GM10248 (cell line): ENCODE measurements around the gene RNF144B.

Experiments
- CTCF ChIA-PET: fragments of 300-600 bp; sonication (Branson Sonifier 250); formaldehyde crosslinking; extraction: SDS; loops from one replicate; lab custom pipeline; 2021; ENCODE audit warnings: antibody characterized with exemption; lab: Yijun Ruan, JAX
- POLR2A ChIA-PET: fragments of 350-650 bp; sonication (Branson Sonifier 250); formaldehyde crosslinking; extraction: SDS; loops from one replicate; lab custom pipeline; 2020; ENCODE audit warnings: antibody characterized with exemption; lab: Yijun Ruan, JAX
- DNase-seq: peaks from one replicate; pipeline ENCODE4 v3.0.0; 2012; ENCODE audit errors: extremely low spot score
- TF ChIP-seq, protein P1 (sequence below): IDR thresholded peaks from 2 replicates; pipeline ENCODE4 v1.5.1; 2012; ENCODE audit warnings: mild to moderate bottlenecking, low read depth; ENCODE audit errors: extremely low read depth, missing control alignments, control extremely low read depth

RNF144B gene

DNA sequence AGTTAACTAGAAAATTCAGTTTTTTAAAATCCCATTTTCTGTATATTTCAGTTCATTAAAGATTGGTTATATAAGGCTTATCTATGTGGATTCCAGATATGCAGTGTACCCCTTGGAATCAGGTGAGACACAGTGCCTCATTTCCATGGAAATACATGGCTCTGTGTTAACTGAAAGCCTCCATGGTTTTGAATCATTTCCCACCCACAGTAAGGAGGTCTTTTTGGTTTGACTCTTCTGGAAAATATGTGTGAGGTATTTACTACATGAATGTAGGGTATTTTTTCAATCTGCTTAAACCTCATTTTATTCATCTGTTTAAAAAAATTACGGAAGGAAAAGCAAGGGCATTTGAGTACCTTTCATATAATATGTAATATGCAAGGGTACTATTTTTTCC lies 25.5 kb downstream of the RNF144B start:
- TF ChIP-seq, protein P1, sequence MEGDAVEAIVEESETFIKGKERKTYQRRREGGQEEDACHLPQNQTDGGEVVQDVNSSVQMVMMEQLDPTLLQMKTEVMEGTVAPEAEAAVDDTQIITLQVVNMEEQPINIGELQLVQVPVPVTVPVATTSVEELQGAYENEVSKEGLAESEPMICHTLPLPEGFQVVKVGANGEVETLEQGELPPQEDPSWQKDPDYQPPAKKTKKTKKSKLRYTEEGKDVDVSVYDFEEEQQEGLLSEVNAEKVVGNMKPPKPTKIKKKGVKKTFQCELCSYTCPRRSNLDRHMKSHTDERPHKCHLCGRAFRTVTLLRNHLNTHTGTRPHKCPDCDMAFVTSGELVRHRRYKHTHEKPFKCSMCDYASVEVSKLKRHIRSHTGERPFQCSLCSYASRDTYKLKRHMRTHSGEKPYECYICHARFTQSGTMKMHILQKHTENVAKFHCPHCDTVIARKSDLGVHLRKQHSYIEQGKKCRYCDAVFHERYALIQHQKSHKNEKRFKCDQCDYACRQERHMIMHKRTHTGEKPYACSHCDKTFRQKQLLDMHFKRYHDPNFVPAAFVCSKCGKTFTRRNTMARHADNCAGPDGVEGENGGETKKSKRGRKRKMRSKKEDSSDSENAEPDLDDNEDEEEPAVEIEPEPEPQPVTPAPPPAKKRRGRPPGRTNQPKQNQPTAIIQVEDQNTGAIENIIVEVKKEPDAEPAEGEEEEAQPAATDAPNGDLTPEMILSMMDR: no peak
- ChIA-PET CTCF (no interaction called here), POLR2A (no interaction called here)
- no peak for DNase-seq

DNA sequence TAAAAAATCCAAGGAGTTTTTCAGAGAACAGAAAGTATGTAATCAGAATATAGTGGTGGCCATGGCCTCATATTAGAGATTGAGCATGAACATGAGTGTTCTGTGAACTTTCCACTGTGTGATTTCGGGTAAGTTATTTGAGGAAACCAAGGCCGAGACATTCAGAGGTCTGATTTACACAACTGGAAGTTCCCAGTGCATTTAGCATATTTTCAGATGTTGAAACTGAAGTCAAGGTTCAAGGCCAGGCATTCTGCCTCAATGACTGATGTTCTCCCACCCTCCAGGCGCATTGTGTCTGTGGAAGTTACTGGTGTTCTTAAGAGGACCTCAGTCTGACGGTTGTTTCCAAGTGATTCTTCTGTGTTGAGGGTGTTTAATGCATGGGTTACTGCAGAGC lies 26.2 kb downstream of the RNF144B start:
- ChIA-PET POLR2A (no interaction called here), CTCF (no interaction called here)
- TF ChIP-seq, protein P1: no peak
- no peak for DNase-seq

DNA sequence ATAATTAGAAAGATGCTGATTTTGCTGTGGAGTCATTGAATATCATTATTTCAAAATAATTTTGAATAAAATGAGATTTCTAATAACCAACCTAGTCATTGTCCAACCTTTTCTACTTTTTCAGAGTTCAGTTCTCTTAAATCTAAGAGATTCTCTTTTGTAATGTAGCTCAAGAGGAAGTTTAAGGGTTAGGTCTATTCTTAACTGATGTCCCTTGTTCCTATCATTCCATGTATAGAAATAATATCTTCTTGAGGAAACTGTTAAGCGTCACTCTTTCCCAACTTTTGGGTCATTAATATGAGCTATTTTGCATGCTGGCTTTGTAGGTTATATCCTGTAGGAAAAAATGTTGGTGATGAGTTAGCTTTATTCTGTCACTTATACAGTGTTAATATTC lies 27.0 kb downstream of the RNF144B start:
- TF ChIP-seq, protein P1: no peak
- ChIA-PET CTCF (no interaction called here), POLR2A (no interaction called here)
- DNase-seq: no peak

DNA sequence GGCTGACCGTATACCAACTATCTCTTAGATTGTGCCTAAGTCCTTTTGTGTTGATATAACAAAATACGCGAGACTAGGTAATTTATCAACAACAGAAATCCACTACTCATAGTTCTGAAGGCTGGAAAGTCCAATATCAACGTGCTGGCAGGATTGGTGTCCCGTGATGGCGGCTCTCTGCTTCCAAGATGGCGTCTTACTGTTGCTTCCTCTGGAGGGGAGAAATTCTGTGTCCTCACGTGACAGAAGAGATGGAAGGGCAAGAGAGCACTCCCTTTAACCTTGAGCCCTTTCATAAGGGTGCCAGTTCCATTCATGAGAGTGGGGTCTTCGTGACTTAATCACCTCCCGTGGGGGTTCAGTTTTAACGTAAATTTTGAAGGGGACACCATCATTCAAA lies 28.1 kb downstream of the RNF144B start:
- POLR2A ChIA-PET: no interaction called here
- DNase-seq: no peak
- TF ChIP-seq, protein P1: no peak
- CTCF ChIA-PET: no interaction called here

DNA sequence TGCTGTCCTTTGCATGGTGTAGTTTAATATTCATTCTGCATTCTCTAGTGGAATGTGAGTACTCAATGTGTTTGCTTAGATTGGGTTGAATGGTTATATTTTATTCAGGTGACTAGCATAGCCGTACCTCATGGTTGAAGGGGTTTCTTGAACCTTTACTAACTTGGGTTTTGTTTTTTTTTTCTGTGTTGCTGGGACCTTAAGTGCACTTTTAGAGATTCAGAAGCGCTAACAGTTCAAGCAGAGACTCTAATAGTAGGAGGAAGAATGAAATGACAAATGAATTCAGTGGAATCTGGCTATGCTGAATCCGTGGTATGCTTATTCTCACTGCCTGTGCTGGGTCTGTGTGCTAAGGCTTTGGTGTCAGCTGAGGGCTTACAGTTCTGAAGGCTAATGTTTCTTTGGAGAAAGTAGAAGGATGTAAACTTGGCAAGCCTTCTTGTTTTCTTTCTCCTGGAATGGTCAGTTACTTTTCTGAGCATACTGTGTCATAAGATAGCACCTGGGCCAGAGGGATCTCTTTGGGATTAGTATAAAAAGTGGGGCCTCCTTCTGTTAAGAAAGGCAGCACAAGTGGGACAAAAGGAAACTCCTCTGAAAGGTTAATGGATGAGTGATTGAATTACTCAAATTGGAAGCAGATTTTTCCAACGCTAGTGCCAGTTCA lies 28.7 kb downstream of the RNF144B start:
- TF ChIP-seq, protein P1: no peak
- no peak for DNase-seq
- POLR2A ChIA-PET: no interaction called here
- CTCF ChIA-PET: no interaction called here

DNA sequence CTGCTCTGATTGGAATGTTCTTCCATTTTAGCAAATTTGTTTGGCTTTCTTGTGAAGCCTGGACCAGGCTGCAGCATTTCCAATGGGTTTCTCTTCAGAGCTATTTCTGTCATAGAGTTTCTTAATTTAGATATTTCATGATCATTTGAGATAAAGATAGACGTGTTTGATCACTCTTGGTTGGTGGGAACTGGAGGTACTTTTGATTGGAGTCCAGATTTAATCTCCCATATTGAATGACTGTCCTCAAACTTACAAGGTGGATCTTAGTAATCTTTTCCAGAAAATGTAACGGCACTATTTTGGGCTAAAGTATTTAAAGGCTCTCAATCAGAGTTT lies 29.2 kb downstream of the RNF144B start:
- ChIA-PET POLR2A (no interaction called here), CTCF (no interaction called here)
- DNase-seq: no peak
- TF ChIP-seq, protein P1: no peak
